CD4-positive, alpha-beta T cell (primary cell): ENCODE measurements around the gene HDAC4. TPM values are rescaled to one million over a fixed set of nuclear protein-coding genes. Genes with fewer than 3 reads are reported as not detected.

ENCODE experiments used
- ATAC-seq: fragments of 200-7000 bp; cut with Tn5 transposase; one replicate; pipeline ENCODE4 v1.10.0; 2022; ENCODE audit warnings: mild to moderate bottlenecking; ENCODE audit not compliant: poor library complexity
- CTCF ChIA-PET: fragments of 350-600 bp; sonication (Branson Sonifier 250); formaldehyde crosslinking; loops from one replicate; lab custom pipeline; 2021; ENCODE audit warnings: antibody characterized with exemption, inconsistent platforms; lab: Charles Lee
- POLR2A ChIA-PET: fragments of 350-600 bp; sonication (Branson Sonifier 250); formaldehyde crosslinking; loops from one replicate; lab custom pipeline; 2021; ENCODE audit warnings: antibody characterized with exemption, inconsistent platforms; lab: Charles Lee
- DNase-seq, 14 experiments: peaks; one replicate each; pipeline ENCODE4 v3.0.0-alpha.2; 2013 to 2020; ENCODE audit warnings: mixed read lengths in 2 of 14
- H3K27ac ChIP-seq, 2 donors: one replicate each; pipeline versions ENCODE4 v1.5.1 to v1.7.0; 2013; ENCODE audit warnings: low read length in 2 of 2, low read depth in 1 of 2, mild to moderate bottlenecking in 1 of 2
- H3K27me3 ChIP-seq, 2 experiments: 1 replicate in 1 of 2; 2 replicates in 1 of 2; pipeline versions ENCODE4 v1.6.1 to v1.7.0; 2013; ENCODE audit warnings: low read length in 2 of 2, control low read depth in 1 of 2, mild to moderate bottlenecking in 1 of 2, moderate library complexity in 1 of 2; ENCODE audit not compliant: insufficient read depth in 2 of 2, control insufficient read depth in 1 of 2
- H3K36me3 ChIP-seq: one replicate; pipeline ENCODE4 v1.6.1; 2013; ENCODE audit warnings: low read length, control low read depth; ENCODE audit not compliant: insufficient read depth
- H3K4me1 ChIP-seq: one replicate; pipeline ENCODE4 v1.6.1; 2013; ENCODE audit warnings: low read length, control low read depth; ENCODE audit not compliant: insufficient read depth
- H3K4me3 ChIP-seq: one replicate; pipeline ENCODE4 v1.5.1; 2013; ENCODE audit warnings: mild to moderate bottlenecking, low read length, moderate library complexity
- H3K9me3 ChIP-seq, 2 experiments: 1 replicate in 1 of 2; 2 replicates in 1 of 2; pipeline versions ENCODE4 v1.6.1 to v1.7.0; 2013; ENCODE audit warnings: low read length in 2 of 2, mild to moderate bottlenecking in 2 of 2, control low read depth in 1 of 2, moderate library complexity in 1 of 2; ENCODE audit not compliant: control insufficient read depth in 1 of 2, insufficient read depth in 1 of 2
- H3K27ac Mint-ChIP-seq: one replicate; pipeline ENCODE4 v1.8.0; 2020; ENCODE audit warnings: mixed read lengths
- H3K27me3 Mint-ChIP-seq: one replicate; pipeline ENCODE4 v1.8.0; 2021; ENCODE audit warnings: mixed read lengths
- H3K36me3 Mint-ChIP-seq: one replicate; pipeline ENCODE4 v1.8.0; 2021; ENCODE audit warnings: low read depth, mixed read lengths
- H3K4me1 Mint-ChIP-seq: one replicate; pipeline ENCODE4 v1.8.0; 2021; ENCODE audit warnings: low read depth, mixed read lengths
- H3K4me3 Mint-ChIP-seq: one replicate; pipeline ENCODE4 v1.8.0; 2020; ENCODE audit warnings: mild to moderate bottlenecking, mixed read lengths
- H3K9me3 Mint-ChIP-seq: one replicate; pipeline ENCODE4 v1.8.0; 2020; ENCODE audit warnings: mixed read lengths
- intact Hi-C, 2 experiments: fragments of 100-400 bp; cut with DNase I in 1 of 2; cut with micrococcal nuclease in 1 of 2; formaldehyde crosslinking; loops; one replicate each; pipeline versions ENCODE4 v1.15.1 to v1.9.0; 2023 to 2025; cut with DNase I, micrococcal nuclease
- total RNA-seq, 174 experiments: library from RNA in 2 of 174; stranded (reverse) in 2 of 174; gene quantifications; one replicate each; pipeline ENCODE4 v1.2.3 and lab custom pipeline; 2021 to 2026
- TF ChIP-seq, protein P1 (sequence below): fragments of 200-600 bp; IDR thresholded peaks from one replicate; pipeline ENCODE4 v1.8.0; 2022; ENCODE audit warnings: antibody characterized with exemption, mild to moderate bottlenecking

HDAC4 gene
- total RNA-seq, 2 experiments from 2014 or later, result 45.3 to 49.2 TPM

DNA sequence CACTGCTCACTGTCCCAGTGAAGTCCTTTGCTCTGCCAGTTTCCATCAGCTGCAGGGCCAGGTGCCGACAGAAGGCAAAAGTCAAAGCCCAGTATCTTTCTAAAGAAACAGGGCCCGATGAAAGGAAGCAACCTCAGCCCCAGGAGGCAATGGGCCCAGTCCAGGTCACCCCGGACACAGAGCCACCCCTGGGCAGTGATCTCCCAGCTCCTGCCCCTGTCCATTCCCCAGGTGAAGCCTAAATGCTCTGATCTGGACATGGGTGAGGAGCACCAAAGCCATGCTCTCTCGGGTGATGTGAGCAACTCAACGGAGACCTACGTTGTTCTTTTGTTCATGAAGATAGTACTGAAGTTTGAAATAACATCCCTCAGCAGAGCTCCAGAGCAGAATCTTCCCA lies 61.6 kb downstream of the HDAC4 start:
- ATAC-seq, result no peak
- Mint-ChIP-seq H3K36me3 (peaks cover 13% of the 10 kb centered on the region), H3K4me1 (peaks cover 52% of the 10 kb centered on the region), H3K27ac (peak overlapping the region; percentile 28), H3K4me3 (no peak overlapping the region), H3K9me3 (no peaks in the 10 kb centered on the region), H3K27me3 (no peaks in the 10 kb centered on the region)
- Histone ChIP-seq H3K27ac (no peak overlapping the region), H3K9me3 (no peaks in the 10 kb centered on the region), H3K36me3 (no peaks in the 10 kb centered on the region), H3K4me1 (peaks cover 20% of the 10 kb centered on the region), H3K4me3 (no peak overlapping the region), H3K27me3 (no peaks in the 10 kb centered on the region)
- ChIA-PET CTCF (interaction anchor here (1.9 kb wide), 1 partner anchor 72 kb away, joined by 6 read pairs; no protein-coding TSS in a partner anchor), POLR2A (interaction anchor here (1.0 to 1.4 kb wide), 3 partner anchors 30 to 44 kb away, joined by 3 to 5 read pairs (median 5); no protein-coding TSS in a partner anchor)
- no peak for DNase-seq
- intact Hi-C loops, result no loop called here
- TF ChIP-seq, protein P1, sequence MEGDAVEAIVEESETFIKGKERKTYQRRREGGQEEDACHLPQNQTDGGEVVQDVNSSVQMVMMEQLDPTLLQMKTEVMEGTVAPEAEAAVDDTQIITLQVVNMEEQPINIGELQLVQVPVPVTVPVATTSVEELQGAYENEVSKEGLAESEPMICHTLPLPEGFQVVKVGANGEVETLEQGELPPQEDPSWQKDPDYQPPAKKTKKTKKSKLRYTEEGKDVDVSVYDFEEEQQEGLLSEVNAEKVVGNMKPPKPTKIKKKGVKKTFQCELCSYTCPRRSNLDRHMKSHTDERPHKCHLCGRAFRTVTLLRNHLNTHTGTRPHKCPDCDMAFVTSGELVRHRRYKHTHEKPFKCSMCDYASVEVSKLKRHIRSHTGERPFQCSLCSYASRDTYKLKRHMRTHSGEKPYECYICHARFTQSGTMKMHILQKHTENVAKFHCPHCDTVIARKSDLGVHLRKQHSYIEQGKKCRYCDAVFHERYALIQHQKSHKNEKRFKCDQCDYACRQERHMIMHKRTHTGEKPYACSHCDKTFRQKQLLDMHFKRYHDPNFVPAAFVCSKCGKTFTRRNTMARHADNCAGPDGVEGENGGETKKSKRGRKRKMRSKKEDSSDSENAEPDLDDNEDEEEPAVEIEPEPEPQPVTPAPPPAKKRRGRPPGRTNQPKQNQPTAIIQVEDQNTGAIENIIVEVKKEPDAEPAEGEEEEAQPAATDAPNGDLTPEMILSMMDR, result no peak

DNA sequence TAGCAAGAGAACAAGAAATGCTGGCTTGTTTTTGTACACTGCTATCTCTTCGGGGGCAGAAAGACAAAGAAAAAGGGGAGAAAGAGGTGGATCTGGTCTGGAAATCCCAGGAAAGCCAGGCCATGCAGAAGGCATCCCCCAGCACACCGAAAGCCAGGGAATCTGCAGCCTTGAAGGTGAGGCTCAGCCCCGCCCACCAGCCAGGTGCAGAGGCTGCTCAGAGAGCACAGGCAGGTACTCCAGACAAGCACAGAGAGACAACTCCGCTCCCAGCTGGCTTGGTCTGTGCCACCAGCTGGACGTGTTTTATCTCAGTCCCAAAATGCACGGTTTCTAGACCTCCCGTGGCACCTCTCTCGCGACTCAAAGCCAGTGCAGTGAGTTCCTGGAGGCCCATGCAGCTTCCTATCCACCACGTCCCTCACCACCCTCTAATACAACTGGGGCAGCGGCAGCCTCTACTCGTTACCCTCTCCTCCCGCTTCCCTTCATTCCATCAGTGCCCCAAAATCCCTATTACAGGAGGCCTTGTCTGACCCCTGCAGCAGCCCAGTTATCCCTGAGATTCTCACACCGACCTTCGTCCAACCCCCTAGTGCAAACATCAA lies 62.8 kb downstream of the HDAC4 start:
- H3K27ac ChIP-seq, result no peak overlapping the region
- Mint-ChIP-seq H3K4me3 (no peak overlapping the region), H3K9me3 (no peaks in the 10 kb centered on the region), H3K27ac (no peak overlapping the region), H3K27me3 (no peaks in the 10 kb centered on the region), H3K36me3 (peaks cover 13% of the 10 kb centered on the region), H3K4me1 (peaks cover 54% of the 10 kb centered on the region)
- H3K36me3 ChIP-seq, result no peaks in the 10 kb centered on the region
- H3K4me1 ChIP-seq, result peaks cover 20% of the 10 kb centered on the region
- no peaks in the 10 kb centered on the region for H3K27me3 ChIP-seq
- H3K9me3 ChIP-seq, result no peaks in the 10 kb centered on the region
- H3K4me3 ChIP-seq, result no peak overlapping the region
- intact Hi-C loops, result no loop called here
- ChIA-PET POLR2A (interaction anchor here (0.6 to 1.0 kb wide), 2 partner anchors 12 to 17 kb away, joined by 3 to 4 read pairs; no protein-coding TSS in a partner anchor), CTCF (interaction anchor here (1.9 kb wide), 1 partner anchor 70 kb away, joined by 6 read pairs; no protein-coding TSS in a partner anchor)
- DNase-seq, result no peak
- TF ChIP-seq, protein P1, result no peak
- no peak for ATAC-seq

DNA sequence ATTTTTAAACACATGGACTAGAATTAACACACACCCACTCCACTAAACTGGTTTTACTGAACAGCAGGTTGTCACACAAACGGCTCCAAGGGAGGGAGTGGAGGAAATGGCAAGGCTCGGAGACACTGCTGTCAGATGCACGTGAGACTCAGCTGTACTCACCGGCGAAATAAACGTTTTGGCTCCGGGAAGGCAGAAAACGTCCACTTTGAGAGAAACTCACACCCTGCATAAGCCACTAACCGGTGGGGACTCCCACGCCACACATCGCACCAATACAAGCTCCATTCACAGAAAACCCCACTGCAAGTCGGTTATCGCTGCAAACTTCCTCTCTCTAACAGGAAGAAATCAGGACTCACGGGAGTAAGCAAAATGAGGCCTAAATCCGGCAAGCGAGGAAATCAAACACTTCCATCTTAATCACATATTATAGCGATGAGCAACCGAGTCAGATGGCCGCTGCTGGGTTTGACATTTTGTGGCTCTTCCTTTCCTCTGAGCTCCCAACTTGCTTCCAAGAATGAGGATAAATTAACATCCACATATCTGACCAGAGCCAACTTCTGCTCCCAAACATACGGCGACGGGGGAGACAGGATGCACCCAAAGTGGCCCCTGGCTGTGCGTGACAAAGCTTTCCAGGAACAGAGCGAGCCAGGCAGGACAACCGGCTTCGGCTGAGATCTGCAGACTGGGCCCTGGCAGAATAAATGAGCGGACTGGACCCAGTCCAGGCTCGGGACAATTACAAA lies 63.5 kb downstream of the HDAC4 start:
- Mint-ChIP-seq H3K36me3 (peaks cover 11% of the 10 kb centered on the region), H3K9me3 (no peaks in the 10 kb centered on the region), H3K4me3 (no peak overlapping the region), H3K4me1 (peaks cover 55% of the 10 kb centered on the region), H3K27ac (no peak overlapping the region), H3K27me3 (no peaks in the 10 kb centered on the region)
- no peak overlapping the region for H3K4me3 ChIP-seq
- intact Hi-C loops, result no loop called here
- ChIA-PET CTCF (no interaction called here), POLR2A (interaction anchor here (1.0 kb wide), 1 partner anchor 16 kb away, joined by 4 read pairs; no protein-coding TSS in a partner anchor)
- H3K4me1 ChIP-seq, result peaks cover 20% of the 10 kb centered on the region
- TF ChIP-seq, protein P1, result no peak
- no peaks in the 10 kb centered on the region for H3K9me3 ChIP-seq
- no peak for ATAC-seq
- H3K36me3 ChIP-seq, result no peaks in the 10 kb centered on the region
- DNase-seq, result no peak
- H3K27ac ChIP-seq, result no peak overlapping the region
- H3K27me3 ChIP-seq, result no peaks in the 10 kb centered on the region
